ENCODE measurements around the gene TXNDC5. TPM values are rescaled to one million over a fixed set of nuclear protein-coding genes. Genes with fewer than 3 reads are reported as not detected.

Gene TXNDC5
- total and polyA plus RNA-seq, 9 of the 15 experiments (the other 6 are each of a cell fraction or from before 2014, with no cell fraction given), result 33.9 to 156 (median 137) TPM

GRCh38 chr6:7910654-7911344, at the start of gene TXNDC5 (continued):
- TF ChIP-seq MGA (IDR thresholded peaks at IDR 0.05) (peak; percentile 73; the same call in 1 of the 2 replicates), SPI1 (IDR thresholded peaks at IDR 0.05; ENCODE audit: borderline replicate concordance, low read depth, low read length) (no peak), PHF21A (IDR thresholded peaks at IDR 0.05; ENCODE audit: borderline replicate concordance, low read depth) (0 out of 2 replicates have a peak, but pooled peaks have one; percentile 23)
